K562 (cell line): ENCODE measurements around the gene FGF4. TPM values are rescaled to one million over a fixed set of nuclear protein-coding genes. Genes with fewer than 3 reads are reported as not detected.

ENCODE experiments used
- DDX20 ChIP-seq: fragments of 450-650 bp; IDR thresholded peaks from 2 replicates; pipeline ENCODE4 v1.6.1; 2016; ENCODE audit warnings: missing genetic modification characterization, low read depth, mild to moderate bottlenecking, missing compliant biosample characterization, moderate library complexity
- ZC3H11A ChIP-seq: IDR thresholded peaks from 2 replicates; pipeline ENCODE4 v1.6.1; 2012; ENCODE audit warnings: low read depth, low read length, improper control_type of control experiment
- ZKSCAN8 ChIP-seq: fragments of 200-800 bp; sonication (Bioruptor generic); IDR thresholded peaks from 2 replicates; pipeline ENCODE4 v1.6.1; 2016; ENCODE audit warnings: missing genetic modification characterization, missing compliant biosample characterization
- ZNF274 ChIP-seq: IDR thresholded peaks from 2 replicates; pipeline ENCODE4 v1.6.1; 2011; ENCODE audit warnings: low read depth, mild to moderate bottlenecking, low read length, moderate library complexity, borderline replicate concordance
- ZNF79 ChIP-seq: fragments of 250-450 bp; sonication (Bioruptor Pico); IDR thresholded peaks from 2 replicates; pipeline ENCODE4 v1.4.0; 2020; ENCODE audit warnings: low read depth, mild to moderate bottlenecking, moderate library complexity
- ZSCAN29 ChIP-seq: fragments of 450-650 bp; IDR thresholded peaks from 2 replicates; pipeline ENCODE4 v1.6.1; 2017
- polyA plus RNA-seq, 8 experiments: library from polyadenylated mRNA; depleted of rRNA in 4 of 8; stranded (reverse) in 5 of 8; unstranded in 3 of 8; fragments of >200 nt; fragmentation: Nextera tagmentation in 2 of 8; fragmentation: Illumina TruSeq in 1 of 8; extraction: Ambion mirVana in 2 of 8; extraction: Trizol in 1 of 8; gene quantifications; 2 replicates each; pipeline versions ENCODE4 v1.2.1 to v1.2.3, GENCODE V29; 2011 to 2014; ENCODE audit warnings: inconsistent platforms in 1 of 8, missing spikeins in 1 of 8
- total RNA-seq, 7 experiments: library from RNA; depleted of rRNA in 6 of 7; stranded (reverse); fragments of >200 nt in 6 of 7; fragmentation: Illumina TruSeq in 2 of 7; extraction: Trizol in 2 of 7; gene quantifications; 2 replicates each; pipeline versions ENCODE4 v1.2.1 to v1.2.3, GENCODE V29; 2011 to 2021; ENCODE audit warnings: low replicate concordance in 1 of 7
- TF ChIP-seq, protein P1 (sequence below), 2 experiments: fragments of 450-650 bp; IDR thresholded peaks; 2 replicates each; pipeline ENCODE4 v1.6.1; 2016; ENCODE audit warnings: mild to moderate bottlenecking in 2 of 2, borderline replicate concordance in 1 of 2, low read depth in 1 of 2, moderate library complexity in 1 of 2
- TF ChIP-seq, protein P2 (sequence below), 2 experiments: fragments of 450-650 bp in 1 of 2; sonication (generic) in 1 of 2; formaldehyde crosslinking; conservative IDR thresholded peaks; 2 replicates each; pipeline versions ENCODE4 v1.4.0 to v1.8.1; 2020 to 2022; ENCODE audit warnings: mild to moderate bottlenecking in 1 of 2, missing genetic modification reagents in 1 of 2
- TF ChIP-seq, protein P3 (sequence below): IDR thresholded peaks from 3 replicates; pipeline ENCODE4 v1.6.1; 2011; ENCODE audit warnings: borderline replicate concordance, mild to moderate bottlenecking; ENCODE audit not compliant: insufficient read length, insufficient read depth

FGF4 gene
- total and polyA plus RNA-seq, 9 of the 15 experiments (the other 6 are each of a cell fraction or from before 2014, with no cell fraction given), result not detected

DNA sequence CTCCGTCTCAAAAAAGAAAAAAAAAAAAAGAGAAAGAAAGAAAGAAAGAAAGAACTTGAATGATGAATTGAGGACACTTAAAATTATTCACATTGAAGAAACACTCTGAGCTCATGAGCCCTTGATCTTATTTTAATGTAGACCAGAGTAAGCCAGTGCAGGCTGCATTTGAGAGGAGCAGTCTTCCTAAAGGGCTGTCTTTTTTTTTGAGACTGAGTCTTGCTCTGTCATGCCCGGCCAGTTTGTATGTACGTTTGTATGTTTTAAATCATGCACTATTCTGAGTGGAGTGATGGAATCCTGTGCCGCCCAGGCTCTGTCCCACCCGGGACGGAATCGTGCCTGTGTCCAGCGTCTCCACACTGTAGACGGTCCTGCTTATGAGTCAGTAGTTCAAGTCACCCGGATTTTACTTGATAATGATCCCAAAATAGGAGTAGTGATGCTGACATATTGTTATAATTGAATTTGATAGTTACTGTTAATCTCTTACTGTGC lies 9.6 kb downstream of the FGF4 start (continued):
- TF ChIP-seq, protein P1, sequence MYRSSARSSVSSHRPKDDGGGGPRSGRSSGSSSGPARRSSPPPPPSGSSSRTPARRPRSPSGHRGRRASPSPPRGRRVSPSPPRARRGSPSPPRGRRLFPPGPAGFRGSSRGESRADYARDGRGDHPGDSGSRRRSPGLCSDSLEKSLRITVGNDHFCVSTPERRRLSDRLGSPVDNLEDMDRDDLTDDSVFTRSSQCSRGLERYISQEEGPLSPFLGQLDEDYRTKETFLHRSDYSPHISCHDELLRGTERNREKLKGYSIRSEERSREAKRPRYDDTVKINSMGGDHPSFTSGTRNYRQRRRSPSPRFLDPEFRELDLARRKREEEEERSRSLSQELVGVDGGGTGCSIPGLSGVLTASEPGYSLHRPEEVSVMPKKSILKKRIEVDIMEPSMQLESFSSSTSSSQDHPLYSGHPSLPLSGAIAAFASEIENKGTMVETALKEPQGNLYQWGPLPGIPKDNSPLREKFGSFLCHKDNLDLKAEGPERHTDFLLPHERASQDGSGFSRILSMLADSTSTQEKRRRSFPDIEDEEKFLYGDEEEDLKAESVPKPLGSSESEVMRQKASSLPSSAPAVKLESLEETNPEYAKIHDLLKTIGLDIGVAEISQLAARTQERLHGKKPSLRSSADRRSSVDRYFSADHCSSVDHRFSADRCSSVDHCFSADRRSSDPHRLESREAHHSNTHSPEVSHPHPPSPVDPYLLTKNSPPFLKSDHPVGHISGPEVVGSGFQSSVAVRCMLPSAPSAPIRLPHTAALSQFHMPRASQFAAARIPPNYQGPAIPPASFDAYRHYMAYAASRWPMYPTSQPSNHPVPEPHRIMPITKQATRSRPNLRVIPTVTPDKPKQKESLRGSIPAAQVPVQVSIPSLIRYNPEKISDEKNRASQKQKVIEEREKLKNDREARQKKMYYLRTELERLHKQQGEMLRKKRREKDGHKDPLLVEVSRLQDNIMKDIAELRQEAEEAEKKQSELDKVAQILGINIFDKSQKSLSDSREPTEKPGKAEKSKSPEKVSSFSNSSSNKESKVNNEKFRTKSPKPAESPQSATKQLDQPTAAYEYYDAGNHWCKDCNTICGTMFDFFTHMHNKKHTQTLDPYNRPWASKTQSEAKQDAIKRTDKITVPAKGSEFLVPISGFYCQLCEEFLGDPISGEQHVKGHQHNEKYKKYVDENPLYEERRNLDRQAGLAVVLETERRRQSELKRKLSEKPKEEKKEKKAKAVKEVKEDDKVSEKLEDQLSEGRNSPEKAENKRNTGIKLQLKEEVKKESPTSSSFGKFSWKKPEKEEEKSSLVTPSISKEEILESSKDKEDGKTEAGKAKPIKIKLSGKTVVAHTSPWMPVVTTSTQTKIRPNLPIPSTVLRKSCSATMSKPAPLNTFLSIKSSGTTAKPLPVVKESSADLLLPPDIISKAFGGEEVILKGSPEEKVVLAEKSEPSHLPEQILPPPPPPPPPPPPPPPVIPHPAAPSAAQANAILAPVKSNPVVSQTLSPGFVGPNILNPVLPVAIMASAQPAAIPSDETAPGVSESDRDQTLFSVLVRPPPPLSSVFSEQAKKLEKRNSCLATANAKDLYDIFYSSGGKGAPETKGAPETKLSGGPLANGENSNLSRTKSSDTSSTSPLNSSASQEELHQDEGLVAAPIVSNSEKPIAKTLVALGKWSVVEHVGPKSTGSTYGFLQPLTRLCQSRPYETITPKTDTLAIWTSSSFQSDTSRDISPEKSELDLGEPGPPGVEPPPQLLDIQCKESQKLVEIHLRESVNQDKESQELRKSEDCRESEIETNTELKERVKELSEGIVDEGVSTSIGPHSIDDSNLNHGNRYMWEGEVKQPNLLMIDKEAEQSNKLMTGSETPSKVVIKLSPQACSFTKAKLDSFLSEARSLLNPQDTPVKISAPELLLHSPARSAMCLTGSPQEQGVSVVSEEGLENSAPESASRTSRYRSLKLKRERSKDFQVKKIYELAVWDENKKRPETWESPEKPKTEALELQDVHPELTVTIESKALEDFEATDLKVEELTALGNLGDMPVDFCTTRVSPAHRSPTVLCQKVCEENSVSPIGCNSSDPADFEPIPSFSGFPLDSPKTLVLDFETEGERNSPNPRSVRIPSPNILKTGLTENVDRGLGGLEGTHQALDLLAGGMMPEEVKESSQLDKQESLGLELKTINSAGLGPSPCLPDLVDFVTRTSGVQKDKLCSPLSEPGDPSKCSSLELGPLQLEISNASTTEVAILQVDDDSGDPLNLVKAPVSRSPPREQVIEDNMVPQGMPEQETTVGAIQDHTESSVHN (IDR thresholded peaks at IDR 0.05; ENCODE audit: borderline replicate concordance in 1 of 2, low read depth in 1 of 2), result no peak
- TF ChIP-seq DDX20 (no peak), ZSCAN29 (no peak), ZNF274 (no peak), ZKSCAN8 (CRISPR knock-in tag) (no peak), ZNF79 (CRISPR knock-in tag) (no peak), ZC3H11A (no peak)
- TF ChIP-seq, protein P2, sequence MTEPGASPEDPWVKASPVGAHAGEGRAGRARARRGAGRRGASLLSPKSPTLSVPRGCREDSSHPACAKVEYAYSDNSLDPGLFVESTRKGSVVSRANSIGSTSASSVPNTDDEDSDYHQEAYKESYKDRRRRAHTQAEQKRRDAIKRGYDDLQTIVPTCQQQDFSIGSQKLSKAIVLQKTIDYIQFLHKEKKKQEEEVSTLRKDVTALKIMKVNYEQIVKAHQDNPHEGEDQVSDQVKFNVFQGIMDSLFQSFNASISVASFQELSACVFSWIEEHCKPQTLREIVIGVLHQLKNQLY (CRISPR knock-in tag; conservative IDR thresholded peaks at IDR 0.05), result no peak
- TF ChIP-seq, protein P3, sequence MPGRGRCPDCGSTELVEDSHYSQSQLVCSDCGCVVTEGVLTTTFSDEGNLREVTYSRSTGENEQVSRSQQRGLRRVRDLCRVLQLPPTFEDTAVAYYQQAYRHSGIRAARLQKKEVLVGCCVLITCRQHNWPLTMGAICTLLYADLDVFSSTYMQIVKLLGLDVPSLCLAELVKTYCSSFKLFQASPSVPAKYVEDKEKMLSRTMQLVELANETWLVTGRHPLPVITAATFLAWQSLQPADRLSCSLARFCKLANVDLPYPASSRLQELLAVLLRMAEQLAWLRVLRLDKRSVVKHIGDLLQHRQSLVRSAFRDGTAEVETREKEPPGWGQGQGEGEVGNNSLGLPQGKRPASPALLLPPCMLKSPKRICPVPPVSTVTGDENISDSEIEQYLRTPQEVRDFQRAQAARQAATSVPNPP, result no peak
- TF ChIP-seq, all 486 proteins: peak for 0
